NCI-H526 (cell line): ENCODE measurements around the gene COQ10A.
"Not testable (repeated sequence)": the region's sequence is repeated elsewhere in the genome, so short reads cannot be mapped to it uniquely, and the experiment has no call there.

Experiments
- DNase-seq, 2 experiments: peaks; one replicate each; lab custom pipeline; 2025; lab: John Stamatoyannopoulos, UW

Gene COQ10A

DNA sequence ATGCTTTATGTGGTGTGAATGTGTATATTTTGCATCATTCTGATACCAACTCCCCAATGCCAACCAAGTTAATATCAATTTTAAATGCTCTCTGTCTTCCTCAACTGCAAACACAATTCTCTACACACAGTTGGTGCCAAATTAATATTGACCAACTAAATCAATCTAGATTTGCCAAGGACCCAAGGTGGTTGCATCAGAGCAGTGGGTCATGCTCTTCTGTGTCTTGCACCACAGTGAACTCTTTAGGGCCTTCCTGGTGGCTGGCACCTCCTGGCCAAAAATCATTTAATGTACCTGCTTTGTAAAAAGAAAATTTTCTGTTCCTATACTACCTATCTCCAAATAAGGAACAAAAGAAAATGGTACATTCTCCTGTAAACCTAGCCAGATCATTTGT is 14.1 kb downstream of the COQ10A start:
- no peak for DNase-seq

DNA sequence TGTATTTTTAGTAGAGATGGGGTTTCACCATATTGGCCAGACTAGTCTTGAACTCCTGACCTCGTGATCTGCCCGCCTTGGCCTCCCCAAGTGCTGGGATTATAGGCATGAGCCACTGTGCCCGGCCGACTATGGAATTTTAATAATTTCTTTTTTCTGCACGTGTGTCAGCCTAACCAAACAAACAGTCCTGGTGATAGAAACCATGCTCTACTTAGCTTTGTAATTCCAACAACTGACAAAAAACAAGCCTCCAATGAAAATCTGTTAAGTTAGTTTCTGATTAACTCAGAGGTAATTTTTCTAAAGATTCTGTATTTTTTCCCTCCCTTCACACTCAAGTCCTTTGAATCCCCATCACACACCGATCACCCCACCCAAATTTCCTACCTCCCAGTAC is 15.3 kb downstream of the COQ10A start:
- no peak for DNase-seq

DNA sequence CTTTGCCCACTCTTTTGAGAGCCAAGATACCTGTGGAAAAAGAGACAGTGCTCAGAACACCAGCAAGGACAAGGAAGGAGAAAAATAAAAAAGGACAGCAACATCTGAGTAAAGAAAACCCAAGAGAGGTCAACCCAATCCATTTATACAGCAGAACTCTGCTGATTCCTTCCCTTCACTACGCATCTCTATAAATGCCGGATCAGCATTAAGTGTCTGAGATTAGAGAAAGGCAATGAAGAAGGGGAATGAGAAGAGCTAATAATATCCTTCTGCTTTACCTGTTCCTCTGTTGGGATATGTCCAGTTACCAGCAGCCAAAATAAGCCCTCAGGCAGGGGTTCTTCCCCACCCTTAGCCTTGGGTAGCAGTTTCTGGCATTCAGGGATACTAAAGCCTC is 15.8 kb downstream of the COQ10A start:
- DNase-seq = no peak

DNA sequence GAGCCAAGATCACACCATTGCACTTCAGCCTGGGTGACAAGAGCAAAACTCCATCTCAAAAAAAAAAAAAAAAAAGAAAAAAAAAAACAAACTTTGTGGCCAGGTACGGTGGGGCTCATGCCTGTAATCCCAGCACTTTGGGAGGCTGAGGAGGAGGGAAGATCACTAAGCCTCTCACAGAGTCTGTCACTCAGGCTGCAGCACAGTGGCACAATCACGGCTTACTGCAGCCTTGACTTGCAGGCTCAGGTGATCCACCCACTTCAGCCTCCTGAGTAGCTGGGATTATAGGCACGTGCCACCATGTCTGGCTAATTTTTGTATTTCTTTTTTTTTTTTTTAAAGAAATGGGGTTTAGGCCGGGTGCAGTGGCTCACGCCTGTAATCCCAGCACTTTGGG is 17.5 kb downstream of the COQ10A start:
- DNase-seq = not testable (repeated sequence)

DNA sequence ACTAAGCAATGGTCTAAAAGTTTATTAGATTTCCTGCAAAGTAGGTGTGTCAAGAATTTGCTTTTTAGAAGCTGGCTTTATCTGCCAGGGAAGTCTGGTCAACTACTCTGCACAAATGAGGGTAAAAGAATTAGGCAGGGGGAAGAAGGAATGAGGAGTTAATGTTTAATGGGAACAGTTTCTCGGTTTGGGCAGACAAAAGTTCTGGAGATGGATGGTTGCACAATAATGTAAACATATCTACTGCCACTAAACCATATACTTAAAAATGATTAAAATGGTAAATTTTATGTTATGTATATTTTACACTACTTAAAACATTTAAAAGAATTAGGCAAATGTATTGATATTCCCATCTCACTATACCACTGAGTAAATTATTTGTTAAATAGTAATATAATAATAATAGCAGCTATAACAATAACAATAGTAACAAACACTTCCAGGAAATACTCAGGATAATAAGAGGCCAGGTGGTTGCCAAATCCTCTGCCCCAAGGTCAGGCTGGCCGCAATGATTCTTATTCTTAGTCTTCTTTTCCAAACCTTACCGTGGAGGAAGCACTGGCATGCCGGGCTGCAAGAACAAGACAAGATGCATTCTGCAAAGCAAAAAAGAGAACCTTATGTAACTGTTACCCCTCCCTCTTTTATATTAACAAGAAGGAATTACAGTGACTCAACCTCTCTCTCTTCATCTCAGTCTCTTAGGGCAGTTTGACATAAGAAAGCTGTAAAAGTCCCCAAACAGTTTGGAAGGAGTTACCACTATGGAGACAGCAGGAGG is 19.5 kb downstream of the COQ10A start:
- DNase-seq = no peak

DNA sequence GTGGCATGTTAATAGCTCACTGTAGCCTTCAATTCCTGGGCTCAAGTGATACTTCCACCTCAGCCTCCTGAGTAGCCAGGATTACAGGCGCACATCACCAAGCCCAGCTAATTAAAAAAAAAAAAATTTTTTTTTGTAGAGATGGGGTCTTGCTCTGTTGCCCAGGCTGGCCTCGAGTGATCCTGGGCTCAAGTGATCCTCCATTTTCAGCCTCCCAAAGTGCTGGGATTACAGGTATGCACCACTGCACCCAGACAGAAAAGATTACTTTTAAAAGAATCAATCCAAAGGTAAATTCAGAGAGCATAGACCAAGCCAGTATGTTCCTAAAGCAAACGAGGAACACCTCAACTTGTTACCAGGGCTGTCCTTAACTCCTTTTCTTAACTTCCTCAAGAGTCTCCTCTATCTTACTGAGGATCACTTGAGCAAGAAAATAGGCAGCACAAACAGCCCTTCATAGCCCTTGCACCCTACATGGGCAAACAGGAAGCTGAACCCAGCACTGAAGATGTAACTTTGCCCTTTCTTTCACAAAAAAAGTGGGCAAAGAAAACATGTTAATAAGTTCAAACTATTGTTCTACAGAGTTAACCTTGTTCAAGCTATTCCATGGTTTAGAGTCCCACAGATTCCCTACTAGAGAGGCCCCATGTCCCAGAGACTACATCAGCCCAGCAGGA is 22.1 kb downstream of the COQ10A start:
- DNase-seq = no peak

DNA sequence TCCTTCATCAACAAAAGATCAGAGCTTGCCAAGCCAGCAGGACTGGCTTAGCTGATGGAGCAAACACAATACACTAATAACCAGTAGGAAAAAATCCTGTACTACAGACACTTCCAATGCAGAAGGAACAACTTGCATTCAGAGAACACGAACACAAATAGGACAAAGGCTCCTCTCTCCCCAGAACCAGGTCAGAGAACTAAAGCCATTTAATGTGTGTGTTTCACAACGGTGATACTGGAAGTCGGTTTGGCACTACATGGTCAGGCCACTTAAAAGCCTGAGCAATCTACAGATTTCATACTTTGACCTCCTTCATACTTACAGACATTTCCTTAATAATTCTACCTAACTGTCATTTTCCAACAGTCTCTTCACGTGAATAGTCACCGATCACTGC is 27.1 kb downstream of the COQ10A start:
- DNase-seq = no peak

DNA sequence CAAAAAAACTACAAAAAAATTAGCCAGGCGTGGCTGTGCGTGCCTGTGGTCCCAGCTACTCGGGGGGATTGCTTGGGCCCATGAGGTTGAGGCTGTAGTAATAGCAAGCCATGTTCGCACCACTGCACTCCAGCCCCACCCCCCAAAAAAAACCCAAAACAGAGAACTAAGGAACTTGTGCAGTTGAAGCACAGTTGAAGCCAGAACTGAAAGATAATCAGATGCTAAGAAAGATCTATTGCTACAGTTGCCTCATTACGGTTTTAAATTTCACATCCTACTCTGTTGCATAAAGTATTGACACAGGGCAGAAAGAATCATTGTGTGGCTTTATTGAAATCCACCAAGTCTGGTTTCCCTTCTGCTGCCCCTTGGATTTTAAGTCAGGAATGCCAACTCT is 29.6 kb downstream of the COQ10A start:
- DNase-seq = no peak

DNA sequence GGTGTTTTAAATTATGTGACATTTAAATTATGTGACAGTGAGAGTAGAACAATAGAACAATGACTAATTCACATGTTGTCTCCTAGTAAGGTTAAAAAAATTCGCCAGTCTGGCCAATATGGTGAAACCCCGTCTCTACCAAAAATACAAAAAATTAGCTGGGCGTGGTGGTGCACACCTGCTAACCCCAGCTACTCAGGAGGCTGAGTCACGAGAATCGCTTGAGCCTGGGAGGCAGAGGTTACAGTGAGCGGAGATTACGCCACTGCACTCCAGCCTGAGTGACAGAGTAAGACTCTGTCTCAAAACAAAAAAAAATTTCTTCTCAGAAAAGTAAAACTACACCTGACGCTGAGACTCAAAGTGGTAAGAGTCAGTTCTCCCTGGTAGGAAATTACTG is 30.7 kb downstream of the COQ10A start:
- no peak for DNase-seq

DNA sequence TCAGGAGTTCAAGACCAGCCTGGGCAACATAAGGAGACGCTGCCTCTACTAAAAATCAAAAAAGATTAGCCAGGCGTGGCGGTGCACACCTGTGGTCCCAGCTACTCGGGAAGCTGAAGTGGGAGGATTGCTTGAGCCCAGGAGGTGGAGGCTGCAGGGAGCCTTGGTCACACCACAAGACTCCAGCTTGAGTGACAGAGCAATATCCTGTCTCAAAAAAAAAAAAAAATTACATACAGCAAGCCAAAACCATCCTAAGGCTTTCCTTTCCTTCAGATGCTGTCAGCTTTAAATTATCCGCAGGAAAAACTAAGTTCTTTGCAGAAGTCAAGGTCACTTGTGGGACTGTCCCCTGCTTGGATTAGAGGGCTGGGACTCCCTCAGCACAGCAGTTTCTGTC is 32.1 kb downstream of the COQ10A start:
- no peak for DNase-seq

DNA sequence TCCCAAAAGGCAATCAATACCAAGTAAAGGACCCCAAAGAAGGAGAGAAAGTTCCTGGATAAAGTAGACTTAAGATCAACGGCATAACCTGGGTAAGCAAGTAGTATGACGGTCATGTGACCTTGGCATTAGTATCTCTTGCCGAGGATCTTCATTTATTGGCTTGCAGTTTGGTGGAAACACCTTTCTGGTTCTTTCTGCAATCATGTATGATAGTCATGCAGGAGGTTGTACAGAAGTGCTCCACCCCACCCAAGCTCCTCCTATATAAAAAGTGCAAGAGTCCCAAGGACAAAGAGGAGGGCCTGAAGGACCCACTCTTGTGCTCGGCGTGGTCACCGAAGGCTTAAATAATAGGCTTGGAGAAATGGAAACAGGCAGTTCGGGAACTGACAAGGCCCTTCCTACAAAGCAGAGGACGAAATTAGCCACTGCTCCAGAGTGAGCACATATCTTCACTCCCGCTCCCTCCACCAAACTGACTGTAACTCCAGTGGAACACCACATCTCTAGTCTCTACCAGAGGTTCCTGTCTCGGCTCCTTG is 32.6 kb downstream of the COQ10A start:
- peak in 1 of 2 experiments; percentile 43 for DNase-seq

DNA sequence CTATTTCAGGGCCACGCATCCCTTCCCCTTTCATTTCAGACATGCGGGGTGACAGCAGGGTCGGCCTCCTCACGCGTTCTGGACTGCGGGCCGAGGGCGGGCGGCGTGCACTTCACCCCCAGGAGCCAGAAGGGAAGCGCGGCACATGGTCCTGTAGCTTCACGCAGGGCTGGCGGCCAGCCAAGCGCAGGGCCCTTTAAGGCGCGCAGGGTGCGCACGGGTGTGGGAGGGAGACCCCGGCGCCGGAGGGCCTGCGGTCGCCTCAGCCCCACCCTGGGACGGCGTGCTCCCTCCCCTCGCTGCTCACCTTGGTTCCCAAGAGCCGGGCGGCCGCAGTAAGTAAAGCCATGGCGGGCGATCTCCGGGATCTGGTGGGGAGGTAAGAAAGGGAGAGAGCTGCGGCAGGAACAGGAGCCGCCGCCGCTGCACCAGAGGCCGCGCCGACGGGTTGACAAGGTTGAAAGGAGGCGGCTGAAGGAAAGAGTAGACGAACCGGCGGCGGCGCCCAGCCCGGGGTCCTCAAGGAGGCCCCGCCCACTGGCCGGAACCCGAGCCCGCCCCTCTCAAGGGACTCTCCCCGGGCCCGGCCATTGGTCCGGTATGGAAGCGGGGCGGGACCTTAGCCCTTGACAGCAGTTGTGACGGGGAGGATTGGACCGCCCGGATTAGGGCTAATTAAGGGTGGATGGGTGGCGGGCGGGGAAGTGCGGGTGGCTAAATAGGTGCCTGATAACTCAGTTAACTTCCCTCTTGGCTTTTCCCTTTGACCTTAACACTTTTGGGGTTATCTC is 33.3 kb downstream of the COQ10A start, which contains the start of gene CS:
CS (minus strand) TSS at position 478 of the 791 bp plus-strand sequence; CDS start at position 349, 129 bp downstream.
- peak; percentile 96 to 99 for DNase-seq

DNA sequence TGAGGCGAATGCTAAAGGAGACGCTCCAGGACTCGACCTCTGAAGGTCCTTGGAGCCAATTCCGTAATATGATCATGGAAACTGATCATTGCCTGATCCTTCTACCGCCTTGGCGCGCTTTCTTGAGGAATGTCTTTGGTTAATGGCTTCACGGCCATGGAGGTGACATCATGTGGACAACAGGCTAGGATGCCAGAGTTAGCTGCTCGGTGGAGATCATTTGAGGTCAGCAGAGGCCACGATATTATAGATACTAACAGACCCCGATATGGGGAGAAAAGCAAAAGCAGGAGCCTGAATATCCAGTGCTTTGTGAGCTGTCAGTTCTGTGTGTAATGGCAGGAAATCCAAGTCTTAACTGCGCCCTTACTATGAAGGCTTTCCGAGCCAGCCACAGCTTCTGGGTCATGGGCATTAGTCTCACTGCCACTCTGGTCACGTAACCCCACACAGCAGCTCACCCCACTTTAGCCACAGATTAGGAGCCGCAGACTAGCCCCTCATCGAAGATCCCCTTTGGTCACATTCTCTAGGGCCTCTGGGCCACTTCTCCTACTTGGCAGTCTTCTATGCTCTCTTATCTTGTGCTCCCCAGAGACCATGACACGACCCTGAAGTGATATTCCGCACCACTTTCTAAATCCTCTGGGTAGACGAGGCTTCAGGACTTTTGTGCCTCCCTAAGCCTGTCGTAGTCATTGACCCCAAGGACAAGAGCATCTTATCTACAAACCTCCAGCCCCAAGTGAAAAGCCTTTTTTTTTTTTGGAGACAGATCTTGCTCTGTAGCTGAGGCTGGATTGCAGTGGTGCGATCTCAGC is 34.1 kb downstream of the COQ10A start:
- no peak for DNase-seq

DNA sequence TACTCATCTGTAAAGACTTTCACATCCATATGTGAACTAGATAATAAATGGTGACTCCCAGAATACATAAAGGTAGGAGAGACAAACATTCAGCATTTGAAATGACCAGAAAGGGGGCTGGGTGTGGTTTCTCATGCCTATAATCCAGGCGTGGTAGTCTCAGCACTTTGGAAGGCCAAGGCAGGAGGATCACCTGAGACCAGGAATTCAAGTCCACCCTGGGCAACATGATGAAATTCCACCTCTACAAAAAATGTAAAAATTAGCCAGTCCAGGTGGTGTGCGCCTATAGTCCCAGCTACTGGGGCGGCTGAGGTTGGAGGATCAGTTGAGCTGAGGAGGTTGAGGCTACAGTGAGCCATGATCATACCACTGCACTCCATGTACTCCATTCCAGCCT is 37.5 kb downstream of the COQ10A start:
- no peak for DNase-seq

DNA sequence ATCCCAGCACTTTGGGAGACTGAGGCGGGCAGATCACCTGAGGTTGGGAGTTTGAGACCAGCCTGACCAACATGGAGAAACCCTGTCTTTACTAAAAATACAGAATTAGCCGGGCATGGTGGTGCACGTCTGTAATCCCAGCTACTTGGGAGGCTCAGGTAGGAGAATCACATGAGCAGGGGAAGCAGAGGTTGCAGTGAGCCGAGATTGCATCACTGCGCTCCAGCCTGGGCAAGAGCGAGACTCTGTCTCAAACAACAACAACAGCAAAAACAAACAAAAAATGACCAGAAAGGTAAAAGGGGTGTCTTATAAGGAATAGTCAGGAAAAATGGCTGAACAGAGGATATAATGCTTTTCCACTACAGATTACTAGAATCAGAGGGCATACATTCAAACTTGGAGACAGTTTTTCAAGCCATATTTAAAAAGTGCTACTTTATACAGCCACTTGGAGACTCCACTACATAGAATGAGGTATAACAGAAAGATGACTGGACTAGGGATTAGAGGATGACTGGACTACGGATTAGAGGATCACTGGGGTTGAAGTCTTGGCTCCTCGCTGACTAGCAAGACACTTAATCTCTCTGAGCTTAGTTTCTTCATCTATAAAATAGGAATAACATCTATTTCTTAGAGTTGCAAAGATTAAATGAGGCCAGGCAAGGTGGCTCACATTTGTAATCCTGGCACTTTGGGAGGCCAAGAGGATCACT is 38.3 kb downstream of the COQ10A start:
- DNase-seq = no peak

DNA sequence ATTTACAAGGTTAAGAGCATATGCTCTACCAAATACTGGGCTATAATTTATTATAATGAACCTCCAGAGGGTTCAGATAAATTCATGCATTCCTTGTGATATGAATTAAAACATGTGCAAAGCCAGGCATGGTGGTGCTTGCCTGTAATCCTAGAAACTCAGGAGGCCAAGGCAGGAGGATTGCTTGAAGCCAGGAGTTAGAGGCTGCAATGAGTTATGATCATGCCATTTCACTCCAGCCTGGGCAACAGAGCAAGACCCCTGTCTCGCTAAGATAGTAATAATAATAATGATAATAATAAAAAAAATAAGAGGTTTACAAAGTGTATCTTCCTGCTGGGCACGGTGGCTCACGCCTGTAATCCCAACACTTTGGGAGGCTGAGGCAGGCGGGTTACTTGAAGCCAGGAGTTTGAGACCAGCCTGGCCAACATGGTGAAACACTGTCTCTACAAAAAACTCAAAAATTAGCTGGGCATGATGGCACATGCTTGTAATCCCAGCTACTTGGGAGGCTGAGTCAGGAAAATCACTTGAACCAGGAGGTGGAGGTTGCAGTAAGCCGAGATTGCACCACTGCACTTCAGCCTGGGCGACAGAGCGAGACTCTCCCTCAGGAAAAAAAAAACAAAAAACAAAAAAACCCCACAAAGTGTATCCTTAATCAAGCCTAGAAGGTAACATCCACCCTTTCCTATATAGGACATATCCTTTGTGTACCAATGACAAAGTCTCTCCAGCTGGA is 40.7 kb downstream of the COQ10A start:
- DNase-seq = no peak

DNA sequence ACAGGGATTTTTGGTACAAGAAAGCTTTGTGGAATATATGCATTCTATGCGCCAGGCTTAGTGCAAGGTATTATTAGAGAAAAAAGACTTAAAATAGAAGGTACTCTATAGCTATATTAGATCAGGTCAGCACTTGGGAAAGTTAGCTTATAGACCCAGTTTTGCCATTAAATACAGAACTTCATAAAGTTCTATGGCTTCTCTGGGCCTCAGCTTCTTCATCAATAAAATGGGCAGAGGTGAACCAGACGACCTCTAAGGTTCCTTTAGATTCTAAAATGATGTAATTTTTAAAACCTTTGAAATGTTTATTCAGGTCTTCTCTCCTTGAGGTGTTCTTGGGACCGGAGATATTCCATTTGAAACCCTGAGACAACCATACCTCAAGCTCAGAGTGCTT is 42.0 kb downstream of the COQ10A start:
- no peak for DNase-seq

DNA sequence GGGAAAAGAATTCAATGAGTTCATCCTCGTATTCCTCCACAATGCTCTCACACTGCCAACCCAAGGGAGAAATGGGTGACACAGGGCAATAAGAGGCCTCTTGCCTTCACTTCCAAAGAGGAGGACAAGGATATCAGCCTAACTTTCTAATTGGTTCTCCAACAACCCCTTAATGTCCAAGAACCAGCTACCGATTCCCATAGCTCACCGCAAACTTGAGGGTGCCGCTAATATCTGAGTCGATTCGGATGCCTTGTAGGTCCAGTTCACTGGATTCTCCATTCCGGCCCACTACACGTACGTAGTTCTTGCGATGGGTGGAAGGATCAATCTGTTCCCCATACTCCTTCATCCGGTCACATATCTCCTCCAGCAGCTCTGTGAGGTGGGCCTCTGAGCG is 44.3 kb downstream of the COQ10A start:
- DNase-seq = no peak

DNA sequence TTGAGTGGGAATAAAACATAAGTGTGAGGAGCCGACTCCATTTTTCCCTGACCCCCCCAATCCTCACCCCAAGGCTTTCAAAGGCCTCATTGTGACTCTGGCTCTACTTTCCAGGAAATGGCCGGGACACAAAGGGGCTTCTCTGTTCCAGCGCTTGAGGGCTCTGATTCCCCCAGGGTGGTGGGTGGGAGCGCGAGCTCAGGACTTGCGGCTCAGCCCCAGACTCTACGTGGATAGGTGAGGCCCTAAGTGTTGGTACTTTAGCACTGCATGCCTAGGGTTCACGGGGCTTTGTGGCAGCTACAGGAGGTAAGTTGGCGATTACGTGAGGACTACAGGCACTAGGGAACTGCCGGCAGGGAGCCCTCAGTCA is 48.5 kb downstream of the COQ10A start:
- peak; percentile 3 to 52 for DNase-seq
